PC-9 (cell line): Measurements from ENCODE around the gene BCL2. TPM values are rescaled to one million over a fixed set of nuclear protein-coding genes. Genes with fewer than 3 reads are reported as not detected.

Experiments
- BruUV-seq: library from RNA; stranded (reverse); fragments of 400-500 nt; replicated peaks from 2 replicates; lab custom pipeline; 2021; lab: Mats Ljungman, UMichigan
- CTCF ChIA-PET: fragments of 300-600 bp; sonication (Branson Sonifier 250); formaldehyde crosslinking; loops from one replicate; lab custom pipeline; 2022; ENCODE audit warnings: antibody characterized with exemption; lab: Charles Lee
- POLR2A ChIA-PET: fragments of 300-600 bp; sonication (Branson Sonifier 250); formaldehyde crosslinking; loops from one replicate; lab custom pipeline; 2022; ENCODE audit warnings: antibody characterized with exemption; ENCODE audit not compliant: unreplicated experiment; lab: Charles Lee
- DNase-seq, 2 experiments: peaks; one replicate each; pipeline versions ENCODE4 v3.0.0 to v3.0.0-alpha.2; 2015 to 2022; ENCODE audit warnings: mixed read lengths in 1 of 2
- H2AFZ ChIP-seq: fragments of 200-600 bp; sonication (generic); 2 replicates; pipeline ENCODE4 v1.8.1; 2017; ENCODE audit warnings: antibody characterized with exemption
- H3F3A ChIP-seq: fragments of 200-600 bp; sonication (generic); 2 replicates; pipeline ENCODE4 v1.8.1; 2017; ENCODE audit warnings: antibody characterized with exemption, mild to moderate bottlenecking, low read depth; ENCODE audit not compliant: insufficient read depth
- H3K27ac ChIP-seq: fragments of 200-600 bp; sonication (generic); 2 replicates; pipeline ENCODE4 v1.6.1; 2016; ENCODE audit warnings: mixed run types
- H3K27me3 ChIP-seq: fragments of 200-600 bp; sonication (generic); 2 replicates; pipeline ENCODE4 v1.6.1; 2016; ENCODE audit warnings: low read depth, mixed run types; ENCODE audit not compliant: insufficient read depth
- H3K36me3 ChIP-seq: fragments of 200-600 bp; sonication (generic); 2 replicates; pipeline ENCODE4 v1.6.1; 2016; ENCODE audit warnings: low read depth, mixed run types
- H3K4me1 ChIP-seq: fragments of 200-600 bp; sonication (generic); replicated peaks from 2 replicates; pipeline ENCODE4 v1.6.1; 2016; ENCODE audit warnings: mixed run types; ENCODE audit not compliant: insufficient read depth
- H3K4me2 ChIP-seq: fragments of 200-600 bp; sonication (generic); 2 replicates; pipeline ENCODE4 v1.6.1; 2017; ENCODE audit warnings: mixed run types
- H3K4me3 ChIP-seq: fragments of 200-600 bp; sonication (generic); 2 replicates; pipeline ENCODE4 v1.6.1; 2016; ENCODE audit warnings: mixed run types
- H3K79me2 ChIP-seq: fragments of 200-600 bp; sonication (generic); 2 replicates; pipeline ENCODE4 v1.6.1; 2017; ENCODE audit warnings: low read depth, mixed run types
- H3K9me2 ChIP-seq: fragments of 200-600 bp; sonication (generic); 2 replicates; pipeline ENCODE4 v1.8.1; 2017; ENCODE audit warnings: mild to moderate bottlenecking; ENCODE audit not compliant: insufficient read depth
- H3K9me3 ChIP-seq: fragments of 200-600 bp; sonication (generic); 2 replicates; pipeline ENCODE4 v1.8.1; 2016; ENCODE audit warnings: low read depth; ENCODE audit not compliant: insufficient read depth
- H4K20me1 ChIP-seq: fragments of 200-600 bp; sonication (generic); 2 replicates; pipeline ENCODE4 v1.8.1; 2017; ENCODE audit not compliant: insufficient read depth
- CTCF ChIP-seq: fragments of 200-600 bp; sonication (generic); conservative IDR thresholded peaks from 2 replicates; pipeline ENCODE4 v1.6.1; 2017; ENCODE audit warnings: mixed run types, antibody characterized with exemption, mild to moderate bottlenecking, moderate library complexity
- EZH2 ChIP-seq: fragments of 200-600 bp; sonication (generic); IDR thresholded peaks from 2 replicates; pipeline ENCODE4 v1.8.0; 2017; ENCODE audit warnings: antibody characterized with exemption, low read depth
- intact Hi-C: fragments of 100-400 bp; cut with micrococcal nuclease; formaldehyde crosslinking; loops from one replicate; pipeline ENCODE4 v1.10.0; 2022; ENCODE audit not compliant: unreplicated experiment
- total RNA-seq: library from RNA; stranded (reverse); gene quantifications from 2 replicates; pipeline ENCODE4 v1.2.3, GENCODE V29; 2021

Gene BCL2
- total RNA-seq, 1 experiment from 2014 or later, result 2.0 TPM

GRCh38 chr18:63173983-63174382 lies 145.6 kb downstream of the BCL2 start:
- Histone ChIP-seq H3K9me2 (no peaks in the 10 kb centered on the region), H3F3A (no peaks in the 10 kb centered on the region), H2AFZ (no peak overlapping the region), H3K4me3 (no peak overlapping the region), H4K20me1 (no peaks in the 10 kb centered on the region), H3K36me3 (no peaks in the 10 kb centered on the region), H3K27ac (no peak overlapping the region), H3K4me1 (no peaks in the 10 kb centered on the region), H3K79me2 (no peaks in the 10 kb centered on the region), H3K9me3 (no peaks in the 10 kb centered on the region), H3K27me3 (no peaks in the 10 kb centered on the region), H3K4me2 (no peak overlapping the region)
- intact Hi-C loops, result no loop called here
- BruUV-seq, result no TSS peak
- CTCF ChIA-PET, result no interaction called here
- no peak for DNase-seq
- TF ChIP-seq CTCF, result no peak
- TF ChIP-seq EZH2, result no peak
- POLR2A ChIA-PET, result no interaction called here

GRCh38 chr18:63169853-63170252 lies 149.7 kb downstream of the BCL2 start:
- H3K4me1 ChIP-seq, result no peaks in the 10 kb centered on the region
- H3K36me3 ChIP-seq, result no peaks in the 10 kb centered on the region
- no peak overlapping the region for H3K4me3 ChIP-seq
- ChIA-PET CTCF (no interaction called here), POLR2A (no interaction called here)
- no peaks in the 10 kb centered on the region for H4K20me1 ChIP-seq
- intact Hi-C loops, result no loop called here
- H3K9me3 ChIP-seq, result no peaks in the 10 kb centered on the region
- no peaks in the 10 kb centered on the region for H3F3A ChIP-seq
- H3K27ac ChIP-seq, result no peak overlapping the region
- H3K27me3 ChIP-seq, result no peaks in the 10 kb centered on the region
- BruUV-seq, result no TSS peak
- H3K79me2 ChIP-seq, result no peaks in the 10 kb centered on the region
- no peak overlapping the region for H2AFZ ChIP-seq
- TF ChIP-seq CTCF, result no peak
- no peak for TF ChIP-seq EZH2
- H3K9me2 ChIP-seq, result no peaks in the 10 kb centered on the region
- H3K4me2 ChIP-seq, result no peak overlapping the region
- no peak for DNase-seq

- Histone ChIP-seq H3K4me3 (no peak overlapping the region), H3K9me2 (no peaks in the 10 kb centered on the region), H3K4me2 (no peak overlapping the region), H3K36me3 (no peaks in the 10 kb centered on the region), H3K9me3 (no peaks in the 10 kb centered on the region), H3K4me1 (no peaks in the 10 kb centered on the region), H3K27ac (no peak overlapping the region), H3K27me3 (no peaks in the 10 kb centered on the region), H3F3A (no peaks in the 10 kb centered on the region), H3K79me2 (no peaks in the 10 kb centered on the region), H2AFZ (no peak overlapping the region), H4K20me1 (no peaks in the 10 kb centered on the region)
- CTCF ChIA-PET, result no interaction called here
- no peak for TF ChIP-seq CTCF
- no peak for TF ChIP-seq EZH2
- POLR2A ChIA-PET, result no interaction called here
- DNase-seq, result no peak
- no TSS peak for BruUV-seq
- intact Hi-C loops, result no loop called here
Observed at GRCh38 chr18:63168287-63168686, 151.3 kb downstream of the BCL2 start.
